Loucy (cell line): ENCODE measurements around the gene GRN.

Experiments used
- H2AFZ ChIP-seq: fragments of 200-600 bp; sonication (generic); 2 replicates; pipeline ENCODE4 v1.6.0; 2016; ENCODE audit warnings: antibody characterized with exemption, mild to moderate bottlenecking, low read length, moderate library complexity
- H3F3A ChIP-seq: fragments of 200-600 bp; 2 replicates; pipeline ENCODE4 v1.6.0; 2016; ENCODE audit warnings: antibody characterized with exemption, low read depth, mild to moderate bottlenecking
- H3K27me3 ChIP-seq: fragments of 200-600 bp; sonication (generic); 2 replicates; pipeline ENCODE4 v1.6.1; 2014; ENCODE audit warnings: low read length, mild to moderate bottlenecking; ENCODE audit not compliant: insufficient read depth, poor library complexity, severe bottlenecking
- H3K36me3 ChIP-seq: fragments of 200-600 bp; sonication (generic); 2 replicates; pipeline ENCODE4 v1.6.1; 2016; ENCODE audit warnings: low read length; ENCODE audit not compliant: insufficient read depth
- H3K4me1 ChIP-seq: fragments of 200-600 bp; sonication (generic); 2 replicates; pipeline ENCODE4 v1.5.1; 2014; ENCODE audit warnings: low read length, mild to moderate bottlenecking; ENCODE audit not compliant: insufficient read depth, poor library complexity, severe bottlenecking
- H3K4me2 ChIP-seq: fragments of 200-600 bp; sonication (generic); 2 replicates; pipeline ENCODE4 v1.6.0; 2014; ENCODE audit warnings: antibody characterized with exemption, low read length, low read depth, mild to moderate bottlenecking; ENCODE audit not compliant: poor library complexity, severe bottlenecking
- H3K4me3 ChIP-seq: fragments of 200-600 bp; sonication (generic); 2 replicates; pipeline ENCODE4 v1.5.1; 2014; ENCODE audit warnings: low read length, mild to moderate bottlenecking, mixed read lengths; ENCODE audit not compliant: poor library complexity, severe bottlenecking
- H3K79me2 ChIP-seq: fragments of 200-600 bp; sonication (generic); 2 replicates; pipeline ENCODE4 v1.6.1; 2014; ENCODE audit warnings: low read length; ENCODE audit not compliant: insufficient read depth
- H3K9ac ChIP-seq: fragments of 200-600 bp; sonication (generic); 2 replicates; pipeline ENCODE4 v1.6.0; 2014; ENCODE audit warnings: mild to moderate bottlenecking, low read depth, low read length, moderate library complexity; ENCODE audit not compliant: poor library complexity, severe bottlenecking
- H3K9me2 ChIP-seq: fragments of 200-600 bp; sonication (generic); replicated peaks from 2 replicates; pipeline ENCODE4 v1.6.1; 2016; ENCODE audit warnings: low read depth, low read length, mixed read lengths
- H3K9me3 ChIP-seq: fragments of 200-600 bp; sonication (generic); 2 replicates; pipeline ENCODE4 v1.6.1; 2014; ENCODE audit warnings: mild to moderate bottlenecking, antibody characterized with exemption, low read length, low read depth; ENCODE audit not compliant: insufficient read depth
- H4K20me1 ChIP-seq: fragments of 200-600 bp; sonication (generic); 2 replicates; pipeline ENCODE4 v1.6.0; 2014; ENCODE audit warnings: antibody characterized with exemption, low read length, mild to moderate bottlenecking; ENCODE audit not compliant: insufficient read depth, poor library complexity, severe bottlenecking
- CTCF ChIP-seq: fragments of 200-600 bp; sonication (generic); conservative IDR thresholded peaks from 2 replicates; pipeline ENCODE4 v1.5.1; 2014; ENCODE audit warnings: mild to moderate bottlenecking, antibody characterized with exemption, low read length
- EZH2phosphoT487 ChIP-seq: fragments of 200-600 bp; IDR thresholded peaks from 2 replicates; pipeline ENCODE4 v1.6.1; 2018; ENCODE audit warnings: antibody characterized with exemption, mild to moderate bottlenecking, moderate library complexity, borderline replicate concordance

Gene GRN

GRCh38 chr17:44309472-44309871 lies 35.6 kb upstream of the GRN start:
- peaks cover 7% of the 10 kb centered on the region for H3K4me1 ChIP-seq
- no peak overlapping the region for H2AFZ ChIP-seq
- no peak overlapping the region for H3K4me2 ChIP-seq

GRCh38 chr17:44310188-44310587 lies 34.9 kb upstream of the GRN start:
- Histone ChIP-seq H3K36me3 (no peaks in the 10 kb centered on the region), H3F3A (no peaks in the 10 kb centered on the region), H3K79me2 (no peaks in the 10 kb centered on the region), H3K4me1 (peaks cover 7% of the 10 kb centered on the region), H3K4me2 (no peak overlapping the region), H2AFZ (no peak overlapping the region), H3K27me3 (no peaks in the 10 kb centered on the region), H3K9ac (no peak overlapping the region), H4K20me1 (no peaks in the 10 kb centered on the region), H3K4me3 (no peak overlapping the region), H3K9me2 (no peaks in the 10 kb centered on the region), H3K9me3 (no peaks in the 10 kb centered on the region)
- TF ChIP-seq EZH2phosphoT487 = no peak
- no peak for TF ChIP-seq CTCF

More at GRCh38 chr17:44309472-44309871, 35.6 kb upstream of the GRN start:
- Histone ChIP-seq H3K79me2 (no peaks in the 10 kb centered on the region), H3K4me3 (no peak overlapping the region), H3K9me2 (no peaks in the 10 kb centered on the region), H3K36me3 (no peaks in the 10 kb centered on the region), H3K9me3 (no peaks in the 10 kb centered on the region), H4K20me1 (no peaks in the 10 kb centered on the region), H3K27me3 (no peaks in the 10 kb centered on the region), H3K9ac (no peak overlapping the region), H3F3A (no peaks in the 10 kb centered on the region)
- TF ChIP-seq EZH2phosphoT487 (no peak), CTCF (no peak)

GRCh38 chr17:44310609-44311376 lies 34.3 kb upstream of the GRN start:
- Histone ChIP-seq H3K4me3 (no peak overlapping the region), H2AFZ (no peak overlapping the region), H3K36me3 (no peaks in the 10 kb centered on the region), H3K4me2 (no peak overlapping the region), H3K9ac (no peak overlapping the region), H3K9me2 (no peaks in the 10 kb centered on the region), H4K20me1 (no peaks in the 10 kb centered on the region), H3K27me3 (no peaks in the 10 kb centered on the region), H3K4me1 (peaks cover 7% of the 10 kb centered on the region), H3K9me3 (no peaks in the 10 kb centered on the region), H3F3A (no peaks in the 10 kb centered on the region), H3K79me2 (no peaks in the 10 kb centered on the region)
- no peak for TF ChIP-seq CTCF
- no peak for TF ChIP-seq EZH2phosphoT487
